Mucosa of gallbladder (tissue), 1 donor: Measurements from ENCODE around the gene NAIF1. TPM values are rescaled to one million over a fixed set of nuclear protein-coding genes. Genes with fewer than 3 reads are reported as not detected.
"Not testable (repeated sequence)": the region's sequence is repeated elsewhere in the genome, so short reads cannot be mapped to it uniquely, and the experiment has no call there.

Experiments
- DNase-seq: peaks from one replicate; pipeline ENCODE4 v3.0.0-alpha.2; 2020; ENCODE audit warnings: low spot score
- total RNA-seq: library from RNA; stranded (reverse); gene quantifications from one replicate; pipeline ENCODE4 v1.2.1, GENCODE V29; 2021
- donor health status: DM: no; HTN: no; CAD: no.

Gene NAIF1
- total RNA-seq, 1 donor from 2014 or later: 12.0 TPM

- DNase-seq: no peak
Observed at GRCh38 chr9:128059365-128059983, 7.6 kb downstream of the NAIF1 start.

DNA sequence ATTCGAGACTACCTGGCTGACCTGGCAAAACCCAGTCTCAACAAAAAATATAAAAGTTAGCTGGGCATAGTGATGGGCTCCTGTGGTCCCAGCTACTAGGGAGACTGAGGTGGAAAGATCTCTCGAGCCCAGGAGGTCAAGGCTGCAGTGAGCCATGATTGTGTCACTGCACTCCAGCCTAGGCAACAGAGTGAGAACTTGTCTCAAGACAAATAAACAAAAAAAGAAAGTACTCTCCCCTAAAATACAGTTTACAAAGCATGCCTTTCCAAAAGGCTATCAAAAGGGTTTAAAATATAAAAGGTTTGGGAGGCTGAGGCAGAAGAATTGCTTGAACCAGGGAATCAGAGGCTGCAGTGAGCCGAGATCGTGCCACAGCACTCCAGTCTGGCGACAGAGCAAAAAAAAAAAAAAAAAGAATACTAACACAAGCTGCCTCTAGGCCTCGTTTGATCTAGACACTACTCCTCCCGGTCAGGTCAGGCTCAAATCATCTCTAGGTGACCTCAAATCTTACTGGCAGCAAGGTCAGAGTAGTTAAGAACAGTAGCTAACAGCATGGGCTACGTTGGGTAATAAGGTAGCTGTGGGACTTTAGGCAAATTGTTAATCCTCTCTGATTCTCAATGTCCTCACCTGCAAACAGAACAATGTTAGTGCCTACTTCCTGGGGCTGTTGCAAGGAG, 9.3 kb downstream of the NAIF1 start:
- no peak for DNase-seq

DNA sequence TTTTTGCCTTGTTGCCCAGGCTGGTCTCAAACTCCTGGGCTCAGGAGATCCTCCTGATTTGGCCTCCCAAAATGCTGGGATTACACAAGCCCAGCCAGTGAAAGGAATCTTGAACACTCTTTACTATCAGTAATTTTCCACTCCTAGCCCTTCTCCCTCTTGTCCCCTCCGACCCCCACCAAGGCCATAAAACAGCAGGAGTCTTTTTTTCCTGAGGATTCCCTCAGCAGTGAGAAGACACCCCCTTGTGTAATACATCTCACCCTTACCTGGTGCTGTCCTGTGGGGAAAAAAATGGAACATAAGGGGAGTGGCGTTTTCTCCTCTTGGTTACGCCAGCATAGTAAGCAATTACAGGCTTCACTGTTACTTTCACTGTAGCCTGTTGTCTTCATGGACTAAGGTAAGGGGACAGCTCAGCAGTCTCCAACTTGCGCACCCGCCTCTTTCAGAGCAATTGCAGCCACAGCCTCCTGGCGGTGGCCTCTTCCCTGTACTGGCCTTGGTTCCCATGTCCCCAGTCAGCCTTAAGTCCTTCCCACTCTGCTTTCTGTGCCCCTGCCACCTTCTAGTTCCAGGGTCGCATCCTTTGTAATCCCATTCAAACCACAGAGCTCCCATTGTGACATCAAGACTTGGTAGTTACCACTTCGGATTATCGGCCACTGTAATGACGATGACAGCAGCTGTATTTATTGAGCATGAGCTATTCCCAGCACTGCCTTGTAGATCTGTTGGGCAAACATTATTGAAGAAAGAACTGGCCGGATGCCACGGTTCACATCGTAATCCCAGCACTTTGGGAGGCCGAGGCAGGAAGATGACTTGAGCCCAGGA, 10.0 kb downstream of the NAIF1 start:
- DNase-seq: peak; percentile 59

- DNase-seq: no peak
Observed at GRCh38 chr9:128056086-128056485, 11.0 kb downstream of the NAIF1 start.

DNA sequence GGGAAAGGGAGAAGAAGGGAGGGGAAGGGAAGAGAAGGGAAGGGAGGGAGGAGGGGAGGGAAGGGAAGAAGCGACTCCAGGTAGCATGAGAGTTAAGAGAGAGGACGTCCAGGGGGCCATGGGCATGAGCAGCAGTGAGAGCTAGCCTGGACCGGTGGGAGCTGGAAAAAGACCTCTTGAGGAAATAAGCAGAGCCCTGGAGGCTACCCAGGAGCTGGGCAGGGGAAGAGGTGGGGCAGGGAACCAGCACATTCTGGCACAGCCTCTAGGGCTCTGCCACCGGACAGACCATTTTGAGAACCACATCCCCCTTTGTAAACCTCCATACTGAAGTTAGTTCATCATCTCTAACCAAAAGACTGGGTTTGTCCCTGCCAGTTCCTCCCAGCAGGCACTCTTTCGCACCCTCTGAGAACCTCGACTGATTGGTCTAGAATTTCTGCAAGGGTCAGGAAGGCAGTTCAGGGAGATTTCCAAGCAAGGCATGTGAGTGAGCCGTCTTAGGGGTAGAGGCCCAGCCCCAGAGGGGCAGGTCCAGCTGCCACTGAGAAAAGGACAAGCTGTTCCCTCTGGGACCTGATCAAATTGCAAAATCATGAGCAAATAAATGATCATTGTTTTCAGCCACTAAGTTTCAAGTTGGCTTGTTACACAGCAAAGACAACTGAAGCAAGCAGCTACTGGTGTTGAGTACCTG, 11.6 kb downstream of the NAIF1 start:
- peak; percentile 53 for DNase-seq

- no peak for DNase-seq
Observed at GRCh38 chr9:128054087-128054486, 13.0 kb downstream of the NAIF1 start.

DNA sequence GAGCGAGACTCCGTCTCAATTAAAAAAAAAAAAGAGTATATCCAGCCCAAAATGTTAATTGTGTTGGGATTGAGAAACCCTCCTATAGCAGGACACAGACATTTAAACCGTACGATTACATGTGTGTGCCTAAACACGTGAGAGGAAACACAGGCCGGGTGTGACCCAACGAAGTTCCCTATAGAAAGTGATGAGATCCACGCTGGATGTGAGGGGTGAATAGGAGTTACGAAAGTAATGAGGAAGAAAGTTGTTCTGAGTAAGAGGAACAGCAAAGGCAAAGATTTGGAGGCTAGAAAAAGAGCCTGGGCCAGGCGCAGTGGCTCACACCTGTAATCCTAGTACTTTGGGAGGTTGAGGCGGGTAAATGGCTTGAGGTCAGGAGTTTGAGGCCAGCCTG, 13.6 kb downstream of the NAIF1 start:
- DNase-seq: no peak

DNA sequence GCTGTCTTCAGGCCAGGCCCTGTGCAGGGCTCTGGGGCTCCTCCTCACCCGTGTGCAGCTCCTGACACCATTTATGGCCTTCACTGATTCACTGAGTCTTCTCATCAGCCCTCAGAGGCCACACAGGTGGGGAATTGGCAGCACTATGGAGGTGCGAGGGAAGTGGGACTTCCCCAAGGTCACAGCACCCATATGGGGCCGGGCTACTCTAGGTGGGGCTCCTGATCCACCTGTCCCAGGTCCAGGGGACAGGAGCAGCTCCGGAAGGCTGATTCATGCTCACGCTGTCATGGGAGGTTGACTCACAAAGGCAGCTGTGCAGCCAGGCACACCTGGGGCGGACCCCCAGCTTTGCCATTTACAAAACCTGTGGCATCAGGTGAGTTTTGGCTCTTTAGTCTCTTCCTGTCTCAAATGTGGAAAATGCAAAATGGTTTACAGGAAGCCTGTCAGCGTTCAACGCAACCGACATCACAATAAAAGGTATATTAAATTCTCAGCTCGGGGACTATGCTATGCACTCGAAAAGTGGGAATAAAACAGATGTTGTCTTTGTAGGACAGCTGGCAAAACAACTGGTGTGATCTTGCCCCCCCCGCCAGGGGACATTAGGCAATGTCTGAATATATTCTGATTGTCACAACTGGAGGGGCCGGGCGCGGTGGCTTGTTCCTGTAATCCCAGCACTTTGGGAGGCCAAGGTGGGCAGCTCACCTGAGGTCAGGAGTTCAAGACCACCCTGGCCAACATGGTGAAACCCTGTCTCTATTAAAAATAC, 15.0 kb downstream of the NAIF1 start:
- DNase-seq: peak; percentile 80

GRCh38 chr9:128049843-128050242, 17.3 kb downstream of the NAIF1 start:
- DNase-seq: no peak

DNA sequence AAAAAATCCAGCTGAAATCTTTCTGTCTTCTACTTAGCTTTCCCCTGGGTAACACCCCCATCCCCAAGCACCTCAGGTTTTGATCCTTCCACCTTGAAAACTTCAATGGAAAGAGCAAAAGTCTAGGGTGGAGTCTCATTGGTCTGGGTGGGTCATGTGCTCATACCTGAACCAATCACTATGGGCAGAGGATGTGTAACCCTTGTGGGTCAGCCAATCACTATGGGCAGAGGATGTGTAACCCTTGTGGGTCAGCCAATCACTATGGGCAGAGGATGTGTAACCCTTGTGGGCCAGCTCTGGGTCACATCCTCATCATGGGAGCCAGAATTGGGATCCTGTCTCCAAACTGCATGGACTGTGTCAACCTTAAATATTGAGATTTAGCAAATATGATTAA, 18.5 kb downstream of the NAIF1 start:
- DNase-seq: no peak

DNA sequence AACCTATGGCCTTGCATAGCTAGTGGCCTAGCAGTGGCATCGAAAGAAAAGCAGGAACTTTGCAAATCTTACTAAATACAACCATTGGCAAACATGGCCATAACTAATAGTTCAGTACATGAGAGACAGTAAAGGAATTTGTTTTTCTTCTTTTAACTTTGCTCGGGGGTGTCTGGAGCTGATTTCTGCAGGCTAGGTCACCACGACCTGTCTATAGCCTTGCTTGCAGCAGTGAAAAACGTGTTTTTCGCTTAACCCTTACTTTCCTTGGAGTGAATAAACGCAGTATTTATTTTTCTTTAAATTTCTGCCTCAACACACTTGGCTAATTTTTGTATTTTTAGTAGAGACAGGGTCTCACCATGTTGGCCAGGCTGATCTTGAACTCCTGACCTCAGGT, 19.9 kb downstream of the NAIF1 start:
- no peak for DNase-seq

- DNase-seq: no peak
Observed at GRCh38 chr9:128045831-128046230, 21.3 kb downstream of the NAIF1 start.

- not testable (repeated sequence) for DNase-seq
Observed at GRCh38 chr9:128045409-128045808, 21.7 kb downstream of the NAIF1 start.

- DNase-seq: peak; percentile 42
Observed at GRCh38 chr9:128043467-128043868, 23.7 kb downstream of the NAIF1 start.

DNA sequence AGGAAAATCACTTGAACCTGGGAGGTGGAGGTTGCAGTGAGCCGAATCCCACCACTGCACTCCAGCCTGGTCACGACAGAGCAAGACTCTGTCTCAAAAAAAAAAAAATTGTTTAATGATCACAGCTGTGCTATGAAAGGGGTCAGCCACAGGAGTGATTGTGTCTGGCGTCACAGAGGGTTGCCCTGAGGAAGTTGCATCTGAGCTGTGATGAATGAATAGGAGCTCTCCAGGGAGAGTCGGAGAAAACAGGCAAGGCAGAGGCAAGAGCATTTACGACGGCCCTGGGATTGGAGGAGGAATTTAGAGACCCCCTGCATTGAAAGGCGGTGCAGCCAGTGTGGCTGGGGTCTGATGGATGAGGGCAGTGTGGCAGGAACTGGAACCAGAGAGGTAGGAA, 25.1 kb downstream of the NAIF1 start:
- no peak for DNase-seq

- DNase-seq: not testable (repeated sequence)
Observed at GRCh38 chr9:128040783-128041182, 26.3 kb downstream of the NAIF1 start.

DNA sequence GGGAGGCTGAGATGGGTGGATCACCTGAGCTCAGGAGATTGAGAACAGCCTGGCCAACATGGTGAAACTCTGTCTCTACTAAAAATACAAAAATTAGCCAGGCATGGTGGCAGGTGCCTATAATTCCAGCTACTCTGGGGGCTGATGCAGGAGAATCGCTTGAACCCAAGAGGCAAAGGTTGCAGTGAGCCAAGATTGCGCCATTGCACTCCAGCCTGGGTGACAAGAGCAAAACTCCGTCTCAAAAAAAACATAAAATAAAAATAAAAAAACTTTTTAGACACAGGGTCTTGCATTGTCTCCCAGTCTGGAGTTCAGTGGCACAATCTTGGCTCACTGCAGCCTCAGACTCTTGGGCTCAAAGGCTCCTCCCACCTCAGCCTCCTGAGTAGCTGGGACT, 30.6 kb downstream of the NAIF1 start:
- not testable (repeated sequence) for DNase-seq

GRCh38 chr9:128034821-128035652, 32.1 kb downstream of the NAIF1 start:
- DNase-seq: peak; percentile 81

DNA sequence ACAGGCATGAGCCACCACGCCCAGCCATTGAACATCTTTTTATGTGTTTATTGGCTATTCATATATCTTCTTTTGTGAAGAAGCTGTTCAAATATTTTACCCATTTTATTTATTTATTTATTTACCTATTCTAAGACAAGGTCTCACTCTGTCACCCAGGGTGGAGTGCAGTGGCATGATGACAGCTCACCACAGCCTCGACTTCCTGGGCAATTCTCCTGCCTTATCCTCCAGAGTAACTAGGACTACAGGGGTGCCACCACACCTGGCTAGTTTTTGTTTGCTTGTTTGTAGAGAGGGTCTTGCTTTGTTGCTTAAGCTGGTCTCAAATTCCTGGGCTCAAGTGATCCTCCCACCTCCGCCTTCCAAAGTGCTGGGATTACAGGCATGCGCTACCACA, 33.5 kb downstream of the NAIF1 start:
- DNase-seq: no peak

DNA sequence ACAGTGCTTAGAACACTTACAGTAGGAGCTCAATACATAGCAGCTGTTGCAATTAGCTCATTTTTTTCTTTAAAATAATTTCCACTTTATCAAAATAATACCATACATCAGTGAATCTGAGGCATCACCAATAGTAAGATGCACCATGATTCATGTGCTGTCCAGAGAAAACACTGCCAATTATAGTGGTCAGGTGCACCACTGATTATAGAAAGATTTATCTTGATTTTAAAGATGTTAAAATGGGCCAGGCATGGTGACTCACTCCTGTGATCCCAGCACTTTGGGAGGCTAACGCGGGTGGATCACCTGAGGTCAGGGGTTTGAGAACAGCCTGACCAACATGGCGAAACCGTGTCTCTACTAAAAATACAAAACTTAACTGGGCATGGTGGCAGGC, 39.4 kb downstream of the NAIF1 start:
- DNase-seq: no peak
